Nephron progenitor cell (in vitro differentiated cells): ENCODE measurements around the gene PIPOX.

Source experiments
- DNase-seq: peaks from one replicate; pipeline ENCODE4 v3.0.0; 2021
- H3K27ac Mint-ChIP-seq: 2 replicates; pipeline ENCODE4 v1.8.0; 2021; ENCODE audit warnings: mild to moderate bottlenecking, moderate library complexity, mixed read lengths
- H3K27me3 Mint-ChIP-seq: 2 replicates; pipeline ENCODE4 v1.8.0; 2021; ENCODE audit warnings: mild to moderate bottlenecking, low read depth, mixed read lengths; ENCODE audit not compliant: poor library complexity
- H3K36me3 Mint-ChIP-seq: 2 replicates; pipeline ENCODE4 v1.8.0; 2021; ENCODE audit warnings: low read depth, mixed read lengths
- H3K4me1 Mint-ChIP-seq: 2 replicates; pipeline ENCODE4 v1.8.0; 2021; ENCODE audit warnings: mixed read lengths
- H3K4me3 Mint-ChIP-seq: 2 replicates; pipeline ENCODE4 v1.8.0; 2021; ENCODE audit warnings: mild to moderate bottlenecking, moderate library complexity, mixed read lengths
- H3K9me3 Mint-ChIP-seq: 2 replicates; pipeline ENCODE4 v1.8.0; 2021; ENCODE audit warnings: mild to moderate bottlenecking, moderate library complexity, mixed read lengths
- TF ChIP-seq, protein P1 (sequence below): fragments of 200-600 bp; sonication (generic); IDR thresholded peaks from 2 replicates; pipeline ENCODE4 v1.5.0; 2021; ENCODE audit warnings: antibody characterized with exemption

Gene PIPOX

GRCh38 chr17:29034510-29034909 is 8.4 kb upstream of the PIPOX start:
- peaks cover 47% of the 10 kb centered on the region for H3K9me3 Mint-ChIP-seq
- no peak for DNase-seq

DNA sequence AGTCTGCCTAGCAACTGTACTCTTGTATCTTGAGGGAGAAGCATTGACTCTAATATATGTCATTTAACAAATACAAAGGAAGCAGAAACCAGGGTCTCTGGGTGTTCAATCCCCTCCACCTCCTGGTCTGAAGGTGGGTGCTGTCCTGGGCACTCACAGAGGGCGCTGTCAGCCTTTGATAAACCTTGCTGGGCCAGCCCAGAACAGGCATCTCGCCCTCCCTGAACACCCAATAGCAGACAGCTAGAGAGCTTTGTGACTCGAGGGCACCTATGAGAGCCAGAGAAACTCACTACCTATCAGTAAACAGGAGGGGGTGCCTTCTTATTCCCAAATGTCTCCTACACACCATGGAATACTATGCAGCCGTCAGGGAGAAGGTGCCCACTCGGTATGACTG is 6.4 kb upstream of the PIPOX start:
- Mint-ChIP-seq H3K4me3 (no peak overlapping the region), H3K9me3 (peaks cover 43% of the 10 kb centered on the region), H3K27me3 (peaks cover 32% of the 10 kb centered on the region), H3K36me3 (peaks cover 4% of the 10 kb centered on the region), H3K4me1 (peaks cover 16% of the 10 kb centered on the region), H3K27ac (no peak overlapping the region)
- TF ChIP-seq, protein P1, sequence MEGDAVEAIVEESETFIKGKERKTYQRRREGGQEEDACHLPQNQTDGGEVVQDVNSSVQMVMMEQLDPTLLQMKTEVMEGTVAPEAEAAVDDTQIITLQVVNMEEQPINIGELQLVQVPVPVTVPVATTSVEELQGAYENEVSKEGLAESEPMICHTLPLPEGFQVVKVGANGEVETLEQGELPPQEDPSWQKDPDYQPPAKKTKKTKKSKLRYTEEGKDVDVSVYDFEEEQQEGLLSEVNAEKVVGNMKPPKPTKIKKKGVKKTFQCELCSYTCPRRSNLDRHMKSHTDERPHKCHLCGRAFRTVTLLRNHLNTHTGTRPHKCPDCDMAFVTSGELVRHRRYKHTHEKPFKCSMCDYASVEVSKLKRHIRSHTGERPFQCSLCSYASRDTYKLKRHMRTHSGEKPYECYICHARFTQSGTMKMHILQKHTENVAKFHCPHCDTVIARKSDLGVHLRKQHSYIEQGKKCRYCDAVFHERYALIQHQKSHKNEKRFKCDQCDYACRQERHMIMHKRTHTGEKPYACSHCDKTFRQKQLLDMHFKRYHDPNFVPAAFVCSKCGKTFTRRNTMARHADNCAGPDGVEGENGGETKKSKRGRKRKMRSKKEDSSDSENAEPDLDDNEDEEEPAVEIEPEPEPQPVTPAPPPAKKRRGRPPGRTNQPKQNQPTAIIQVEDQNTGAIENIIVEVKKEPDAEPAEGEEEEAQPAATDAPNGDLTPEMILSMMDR, result no peak
- no peak for DNase-seq

More at GRCh38 chr17:29034510-29034909, 8.4 kb upstream of the PIPOX start:
- TF ChIP-seq, protein P1, result no peak
- no peak overlapping the region for H3K4me3 Mint-ChIP-seq
- H3K4me1 Mint-ChIP-seq, result peaks cover 20% of the 10 kb centered on the region
- H3K27ac Mint-ChIP-seq, result no peak overlapping the region
- peaks cover 28% of the 10 kb centered on the region for H3K27me3 Mint-ChIP-seq
- peaks cover 4% of the 10 kb centered on the region for H3K36me3 Mint-ChIP-seq

- Mint-ChIP-seq H3K4me3 (no peak overlapping the region), H3K36me3 (peaks cover 4% of the 10 kb centered on the region), H3K4me1 (peaks cover 13% of the 10 kb centered on the region), H3K9me3 (peaks cover 34% of the 10 kb centered on the region), H3K27ac (no peak overlapping the region), H3K27me3 (peaks cover 26% of the 10 kb centered on the region)
- TF ChIP-seq, protein P1, result no peak
- no peak for DNase-seq
These were observed 5.2 kb upstream of the PIPOX start for GRCh38 chr17:29037739-29038084.

- TF ChIP-seq, protein P1, result no peak
- H3K4me3 Mint-ChIP-seq, result no peak overlapping the region
- H3K4me1 Mint-ChIP-seq, result peaks cover 15% of the 10 kb centered on the region
- no peak overlapping the region for H3K27ac Mint-ChIP-seq
- peaks cover 26% of the 10 kb centered on the region for H3K27me3 Mint-ChIP-seq
- peaks cover 4% of the 10 kb centered on the region for H3K36me3 Mint-ChIP-seq
- no peak for DNase-seq
- H3K9me3 Mint-ChIP-seq, result peaks cover 29% of the 10 kb centered on the region
These were observed 4.7 kb upstream of the PIPOX start for GRCh38 chr17:29038085-29038795.

DNA sequence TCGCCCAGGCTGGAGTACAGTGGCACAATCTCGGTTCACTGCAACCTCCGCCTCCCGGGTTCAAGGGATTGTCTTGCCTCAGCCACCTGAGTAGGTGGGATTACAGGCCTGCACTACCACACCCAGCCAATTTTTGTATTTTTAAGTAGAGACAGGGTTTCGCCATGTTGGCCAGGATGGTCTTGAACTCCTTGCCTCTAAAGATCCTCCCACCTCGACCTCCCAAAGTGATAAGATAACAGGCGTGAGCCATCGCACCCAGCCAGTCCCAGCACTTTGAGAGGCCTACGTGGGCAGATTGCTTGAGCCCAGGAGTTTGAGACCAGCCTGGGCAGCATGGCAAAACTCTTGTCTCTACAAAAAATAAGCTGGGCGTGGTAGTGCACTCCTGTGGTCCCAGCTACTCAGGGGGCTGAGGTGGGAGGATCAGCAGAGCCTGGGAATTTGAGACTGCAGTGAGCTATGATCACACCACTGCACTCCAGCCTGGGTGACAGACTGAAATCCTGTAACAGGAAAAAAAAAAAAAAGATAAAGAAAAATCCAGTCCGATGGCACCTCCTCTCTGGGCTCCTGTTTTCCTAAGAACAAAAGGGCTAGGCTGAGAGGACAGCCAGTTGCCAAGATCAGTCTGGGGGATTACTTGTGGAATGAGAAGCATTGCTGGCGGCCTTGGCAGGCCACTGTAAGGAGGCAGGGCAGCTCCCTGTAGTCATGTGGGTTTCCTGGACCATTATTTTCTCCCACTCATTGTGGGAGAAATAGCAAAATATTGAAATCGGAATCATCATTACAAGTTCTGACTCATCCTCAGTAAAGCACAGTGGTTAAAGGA is 3.0 kb upstream of the PIPOX start:
- H3K27me3 Mint-ChIP-seq, result peaks cover 19% of the 10 kb centered on the region
- no peak for DNase-seq
- H3K36me3 Mint-ChIP-seq, result peaks cover 4% of the 10 kb centered on the region
- peaks cover 20% of the 10 kb centered on the region for H3K4me1 Mint-ChIP-seq
- peaks cover 11% of the 10 kb centered on the region for H3K9me3 Mint-ChIP-seq
- no peak overlapping the region for H3K27ac Mint-ChIP-seq
- TF ChIP-seq, protein P1, result no peak
- H3K4me3 Mint-ChIP-seq, result no peak overlapping the region
